Measurements from ENCODE around the gene CASZ1. TPM values are rescaled to one million over a fixed set of nuclear protein-coding genes. Genes with fewer than 3 reads are reported as not detected.

Gene CASZ1
- total and polyA plus RNA-seq, 9 donors: 2.4 to 15.7 (median 4.0) TPM

DNA sequence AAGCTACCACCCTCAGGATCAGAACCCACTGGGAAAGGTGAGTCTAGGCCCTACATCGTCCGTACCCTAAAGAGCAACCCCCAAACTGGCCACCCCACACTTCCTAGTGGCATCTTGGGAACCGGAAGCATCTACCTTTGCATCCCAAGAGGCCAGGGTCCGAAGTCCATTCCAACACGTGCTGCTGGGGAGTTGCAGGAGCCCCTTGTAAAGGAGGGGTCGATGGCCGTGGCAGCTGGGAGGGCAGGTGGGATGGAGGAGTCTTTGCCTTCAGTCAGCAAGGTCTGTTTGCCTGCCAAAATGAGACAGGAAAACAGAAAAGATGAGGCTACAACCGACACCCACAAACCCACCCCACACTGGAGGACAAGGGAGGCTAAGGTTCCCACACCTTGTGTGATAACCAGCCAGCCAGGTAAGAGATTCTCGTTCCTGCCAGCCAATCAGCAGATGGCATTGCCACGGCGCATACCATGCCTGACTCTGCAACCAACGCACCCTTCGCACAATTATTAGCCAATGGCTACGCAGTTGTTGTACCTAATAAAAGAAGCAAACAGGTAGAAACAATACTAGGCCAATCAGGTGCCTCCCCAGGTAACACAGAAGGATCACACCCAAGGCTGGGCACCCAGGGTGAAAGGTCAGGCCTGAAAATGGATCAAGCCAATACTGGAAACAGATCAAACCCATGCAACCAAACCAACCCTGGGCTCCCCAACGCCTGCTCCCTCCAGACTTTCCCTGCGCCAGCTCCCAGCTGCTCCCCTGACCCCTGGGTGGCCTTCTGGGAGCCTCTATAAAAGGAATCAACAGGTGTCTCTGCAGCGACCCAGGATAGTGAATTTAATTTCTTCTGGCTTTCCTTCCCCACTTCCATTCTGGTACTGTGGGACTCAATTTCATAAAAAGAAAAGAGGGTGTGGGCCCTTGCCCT is 35.6 kb downstream of the CASZ1 start:
- H3K4me3 ChIP-seq: no peak overlapping the region
- no peaks in the 10 kb centered on the region for H3K36me3 ChIP-seq
- H3K27me3 ChIP-seq: no peaks in the 10 kb centered on the region
- H3K9me3 ChIP-seq: no peaks in the 10 kb centered on the region
- H3K27ac ChIP-seq: no peak overlapping the region
- TF ChIP-seq, protein P1, sequence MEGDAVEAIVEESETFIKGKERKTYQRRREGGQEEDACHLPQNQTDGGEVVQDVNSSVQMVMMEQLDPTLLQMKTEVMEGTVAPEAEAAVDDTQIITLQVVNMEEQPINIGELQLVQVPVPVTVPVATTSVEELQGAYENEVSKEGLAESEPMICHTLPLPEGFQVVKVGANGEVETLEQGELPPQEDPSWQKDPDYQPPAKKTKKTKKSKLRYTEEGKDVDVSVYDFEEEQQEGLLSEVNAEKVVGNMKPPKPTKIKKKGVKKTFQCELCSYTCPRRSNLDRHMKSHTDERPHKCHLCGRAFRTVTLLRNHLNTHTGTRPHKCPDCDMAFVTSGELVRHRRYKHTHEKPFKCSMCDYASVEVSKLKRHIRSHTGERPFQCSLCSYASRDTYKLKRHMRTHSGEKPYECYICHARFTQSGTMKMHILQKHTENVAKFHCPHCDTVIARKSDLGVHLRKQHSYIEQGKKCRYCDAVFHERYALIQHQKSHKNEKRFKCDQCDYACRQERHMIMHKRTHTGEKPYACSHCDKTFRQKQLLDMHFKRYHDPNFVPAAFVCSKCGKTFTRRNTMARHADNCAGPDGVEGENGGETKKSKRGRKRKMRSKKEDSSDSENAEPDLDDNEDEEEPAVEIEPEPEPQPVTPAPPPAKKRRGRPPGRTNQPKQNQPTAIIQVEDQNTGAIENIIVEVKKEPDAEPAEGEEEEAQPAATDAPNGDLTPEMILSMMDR (IDR thresholded peaks at IDR 0.05): no peak
- no peak for TF ChIP-seq EP300 (IDR thresholded peaks at IDR 0.05)
- TF ChIP-seq POLR2A (IDR thresholded peaks at IDR 0.05): no peak
- WGBS, 3 donors: 86 to 89% (median 89%) methylated on average over 17 of the region's 17 CpGs
- intact Hi-C loops (cut with DNase I): no loop called here
- no peak for DNase-seq
- no peaks in the 10 kb centered on the region for H3K4me1 ChIP-seq (ENCODE audit: insufficient read depth)

DNA sequence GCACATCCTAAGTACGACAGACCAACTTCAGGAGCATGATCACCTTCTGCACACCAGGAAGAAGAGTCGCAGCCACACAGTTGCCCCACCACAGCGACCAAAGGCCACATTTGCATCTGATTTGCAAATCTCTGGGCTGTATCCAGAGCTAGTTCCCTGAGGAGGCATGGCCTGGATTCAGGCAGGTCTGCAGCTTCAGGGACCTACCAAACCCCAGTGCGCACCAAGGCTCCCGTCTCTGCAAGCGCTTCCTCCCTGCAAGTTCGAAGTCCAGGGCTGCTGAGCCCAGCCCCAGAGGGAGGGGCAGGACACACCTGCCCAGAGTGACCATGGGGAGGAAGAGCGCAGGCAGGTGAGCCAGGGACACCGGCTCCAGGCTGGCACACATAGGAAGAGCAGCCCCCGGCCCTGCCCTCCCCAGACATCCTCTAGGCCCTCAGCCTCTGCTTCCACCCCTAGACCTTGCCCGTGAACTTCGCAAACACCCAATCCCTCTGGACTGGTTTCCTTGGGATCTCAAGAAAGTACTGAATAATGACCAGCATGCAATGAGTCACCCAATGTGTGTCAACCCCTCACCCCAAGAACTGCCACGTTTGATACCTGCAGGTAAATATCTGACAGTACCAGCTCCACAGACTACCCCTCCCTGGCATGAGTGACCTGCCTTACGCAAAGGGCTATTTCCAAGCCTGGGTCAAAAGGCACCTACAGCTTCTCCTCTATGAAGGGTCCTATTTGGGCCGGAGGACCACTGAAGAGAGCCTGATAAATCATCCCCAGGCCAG is 36.8 kb downstream of the CASZ1 start:
- Histone ChIP-seq H3K27ac (no peak overlapping the region), H3K4me3 (no peak overlapping the region), H3K9me3 (no peaks in the 10 kb centered on the region), H3K4me1 (ENCODE audit: insufficient read depth) (peaks cover 1% of the 10 kb centered on the region), H3K27me3 (no peaks in the 10 kb centered on the region), H3K36me3 (no peaks in the 10 kb centered on the region)
- WGBS, 3 donors: 82 to 92% (median 90%) methylated on average over 12 to 15 of the region's 15 CpGs
- intact Hi-C loops (cut with DNase I): no loop called here
- no peak for TF ChIP-seq POLR2A (IDR thresholded peaks at IDR 0.05)
- TF ChIP-seq, protein P1 (IDR thresholded peaks at IDR 0.05): no peak
- TF ChIP-seq EP300 (IDR thresholded peaks at IDR 0.05): no peak
- no peak for DNase-seq

DNA sequence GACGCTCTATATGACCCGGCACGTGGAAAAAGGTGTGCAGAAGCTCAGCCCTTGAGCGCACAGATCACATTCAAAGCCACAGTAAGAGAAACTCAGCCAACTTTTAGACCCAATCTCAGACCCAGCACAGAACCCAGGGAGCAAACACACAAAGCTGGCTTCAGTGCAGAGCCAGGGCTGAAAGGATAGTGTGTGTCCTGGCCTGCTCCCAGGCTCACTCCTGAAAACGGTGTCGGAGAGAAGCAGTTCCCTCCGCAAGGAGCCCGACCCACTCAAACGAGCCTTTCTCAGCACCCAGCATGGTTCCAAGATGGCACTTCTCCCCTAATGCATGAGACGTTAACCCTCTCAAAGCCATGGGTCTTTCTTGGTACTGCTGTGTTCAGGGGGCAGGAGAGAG is 39.6 kb downstream of the CASZ1 start:
- no peak overlapping the region for H3K27ac ChIP-seq
- DNase-seq: no peak
- H3K36me3 ChIP-seq: no peaks in the 10 kb centered on the region
- H3K4me3 ChIP-seq: no peak overlapping the region
- TF ChIP-seq POLR2A (IDR thresholded peaks at IDR 0.05): no peak
- no peak for TF ChIP-seq EP300 (IDR thresholded peaks at IDR 0.05)
- TF ChIP-seq, protein P1 (IDR thresholded peaks at IDR 0.05): no peak
- intact Hi-C loops (cut with DNase I): no loop called here
- H3K27me3 ChIP-seq: no peaks in the 10 kb centered on the region
- peaks cover 1% of the 10 kb centered on the region for H3K4me1 ChIP-seq (ENCODE audit: insufficient read depth)
- H3K9me3 ChIP-seq: no peaks in the 10 kb centered on the region
- WGBS, 3 donors: 77 to 83% (median 79%) methylated on average over 10 of the region's 10 CpGs

DNA sequence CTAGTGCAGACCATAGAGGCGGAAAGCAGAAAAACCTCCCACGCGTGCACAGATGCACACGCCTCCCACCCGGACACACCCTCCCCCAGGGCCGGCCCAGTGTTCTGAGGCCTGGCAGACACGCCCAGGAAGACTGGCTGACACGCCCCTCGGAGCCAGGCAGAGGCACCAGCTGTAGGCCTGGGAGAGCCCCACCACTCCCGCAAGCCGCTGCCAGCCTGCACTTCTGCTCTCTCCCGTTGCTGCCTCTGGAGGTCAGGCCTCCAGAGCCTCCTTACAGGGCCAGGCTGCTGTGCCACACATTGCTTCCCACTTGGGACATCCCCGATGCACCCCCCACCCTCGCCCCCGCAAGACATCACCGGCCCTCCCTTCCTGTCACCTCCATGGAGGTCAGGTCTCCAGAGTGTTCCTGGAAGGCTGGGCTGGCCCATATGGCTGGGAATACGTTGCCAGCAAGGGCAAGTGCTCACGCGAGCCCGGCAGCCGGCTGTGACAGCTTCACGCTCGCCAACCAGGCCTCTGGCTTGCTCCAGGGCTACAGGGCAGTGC is 40.4 kb downstream of the CASZ1 start:
- peak; percentile 25 to 77 (median 39) for DNase-seq
- H3K4me3 ChIP-seq: no peak overlapping the region
- H3K36me3 ChIP-seq: no peaks in the 10 kb centered on the region
- intact Hi-C loops (cut with DNase I): no loop called here
- H3K4me1 ChIP-seq (ENCODE audit: insufficient read depth): peaks cover 1% of the 10 kb centered on the region
- no peaks in the 10 kb centered on the region for H3K9me3 ChIP-seq
- WGBS, 3 donors: 25 to 30% (median 27%) methylated on average over 23 of the region's 23 CpGs
- no peaks in the 10 kb centered on the region for H3K27me3 ChIP-seq
- TF ChIP-seq POLR2A (IDR thresholded peaks at IDR 0.05) (no peak), EP300 (IDR thresholded peaks at IDR 0.05) (no peak)
- TF ChIP-seq, protein P1 (IDR thresholded peaks at IDR 0.05): no peak
- H3K27ac ChIP-seq: no peak overlapping the region
